ENCODE measurements around the gene RAB4A.

DNA sequence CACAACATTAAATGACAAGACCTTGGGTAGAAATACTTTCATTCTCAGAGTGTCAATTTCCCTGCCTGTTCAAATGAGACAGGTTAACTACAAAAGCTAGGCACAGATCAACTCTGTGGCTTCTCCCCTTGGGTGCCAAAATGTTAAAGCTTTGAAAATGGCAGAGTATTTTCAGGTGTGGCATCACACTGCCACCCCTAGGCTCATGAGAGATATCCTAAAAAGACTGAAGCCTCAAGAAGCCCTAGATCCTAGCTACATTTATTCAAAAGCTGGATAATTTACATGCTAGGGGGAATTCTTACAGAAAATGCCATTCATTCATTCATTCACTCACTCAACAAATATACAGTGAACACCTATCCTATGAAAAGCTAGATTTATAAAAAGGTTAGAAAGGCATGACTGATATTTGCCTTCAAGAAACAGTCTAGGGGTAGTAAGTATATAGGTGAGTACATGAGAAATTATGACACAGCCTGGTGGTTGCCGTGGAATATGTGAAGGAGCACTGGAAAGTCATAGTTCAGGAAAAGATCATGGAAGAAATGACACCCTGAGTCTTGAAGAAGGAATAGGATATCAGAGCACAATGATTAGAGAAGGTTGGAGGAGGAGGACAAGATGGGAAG, 15.9 kb upstream of the RAB4A start:
- TF ChIP-seq POLR2A (IDR thresholded peaks at IDR 0.05; ENCODE audit: low read length): no peak
- no peak for TF ChIP-seq GATA1 (IDR thresholded peaks at IDR 0.05; ENCODE audit: low read depth, low read length)

All from erythroblast (primary cell).